GM12892 (cell line): ENCODE measurements around the gene AHRR.

Experiments used
- DNase-seq: peaks from one replicate; pipeline ENCODE4 v3.0.0; 2011; ENCODE audit not compliant: insufficient read length
- FAIRE-seq: peaks from 2 replicates; lab custom pipeline; 2011; peaks lifted over from hg19 to GRCh38; lab: Jason Lieb, UNC
- POLR2A ChIP-seq: IDR thresholded peaks from 2 replicates; pipeline ENCODE4 v1.6.1; 2011; ENCODE audit warnings: low read depth, low read length, control low read depth
- POLR2AphosphoS5 ChIP-seq: IDR thresholded peaks from 2 replicates; pipeline ENCODE4 v1.6.1; 2011; ENCODE audit warnings: low read depth, low read length, control low read depth
- TAF1 ChIP-seq: IDR thresholded peaks from 2 replicates; pipeline ENCODE4 v1.6.1; 2011; ENCODE audit warnings: low read depth, mild to moderate bottlenecking, control low read depth, low read length, borderline replicate concordance

The AHRR gene

DNA sequence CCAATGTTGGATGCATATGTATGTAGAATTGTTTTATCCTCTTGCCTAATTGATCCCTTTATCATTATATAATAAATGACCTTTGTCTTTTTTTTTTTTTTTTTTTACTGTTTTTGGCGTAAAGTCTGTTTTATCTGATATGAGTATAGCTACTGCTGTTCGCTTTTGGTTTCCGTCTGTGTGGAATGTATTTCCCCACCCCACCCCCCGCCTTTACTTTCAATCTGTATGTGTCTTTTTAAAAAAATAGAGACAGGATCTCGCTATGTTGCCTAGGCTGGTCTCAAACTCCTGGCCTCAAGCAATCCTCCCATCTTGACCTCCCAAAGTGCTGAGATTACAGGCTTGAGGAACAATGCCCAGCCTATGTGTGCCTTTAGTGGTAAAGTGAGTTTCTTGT, 11.3 kb downstream of the AHRR start:
- DNase-seq (no peak), FAIRE-seq (peak; percentile 73)
- TF ChIP-seq POLR2AphosphoS5 (no peak), POLR2A (no peak), TAF1 (no peak)

DNA sequence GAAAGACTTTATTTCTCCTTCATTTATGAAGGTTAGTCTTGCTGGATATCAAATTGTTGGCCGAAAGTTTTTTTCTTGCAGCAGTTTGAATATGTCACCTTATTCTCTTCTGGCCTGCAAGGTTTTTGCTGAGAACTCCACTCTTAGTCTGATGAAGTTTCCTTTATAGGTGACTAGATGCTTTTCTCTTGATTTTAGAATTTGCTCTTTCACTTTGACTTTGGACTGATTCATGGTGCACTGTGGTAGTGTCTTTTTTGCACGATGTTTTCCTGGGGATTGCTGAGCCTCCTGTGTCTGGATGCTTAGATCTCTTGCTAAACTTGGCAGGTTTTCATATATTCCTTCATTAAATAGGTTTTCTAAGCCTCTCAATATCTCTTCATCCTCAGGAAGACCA, 12.4 kb downstream of the AHRR start:
- TF ChIP-seq TAF1 (no peak), POLR2AphosphoS5 (no peak), POLR2A (no peak)
- FAIRE-seq = peak; percentile 21
- DNase-seq = no peak

DNA sequence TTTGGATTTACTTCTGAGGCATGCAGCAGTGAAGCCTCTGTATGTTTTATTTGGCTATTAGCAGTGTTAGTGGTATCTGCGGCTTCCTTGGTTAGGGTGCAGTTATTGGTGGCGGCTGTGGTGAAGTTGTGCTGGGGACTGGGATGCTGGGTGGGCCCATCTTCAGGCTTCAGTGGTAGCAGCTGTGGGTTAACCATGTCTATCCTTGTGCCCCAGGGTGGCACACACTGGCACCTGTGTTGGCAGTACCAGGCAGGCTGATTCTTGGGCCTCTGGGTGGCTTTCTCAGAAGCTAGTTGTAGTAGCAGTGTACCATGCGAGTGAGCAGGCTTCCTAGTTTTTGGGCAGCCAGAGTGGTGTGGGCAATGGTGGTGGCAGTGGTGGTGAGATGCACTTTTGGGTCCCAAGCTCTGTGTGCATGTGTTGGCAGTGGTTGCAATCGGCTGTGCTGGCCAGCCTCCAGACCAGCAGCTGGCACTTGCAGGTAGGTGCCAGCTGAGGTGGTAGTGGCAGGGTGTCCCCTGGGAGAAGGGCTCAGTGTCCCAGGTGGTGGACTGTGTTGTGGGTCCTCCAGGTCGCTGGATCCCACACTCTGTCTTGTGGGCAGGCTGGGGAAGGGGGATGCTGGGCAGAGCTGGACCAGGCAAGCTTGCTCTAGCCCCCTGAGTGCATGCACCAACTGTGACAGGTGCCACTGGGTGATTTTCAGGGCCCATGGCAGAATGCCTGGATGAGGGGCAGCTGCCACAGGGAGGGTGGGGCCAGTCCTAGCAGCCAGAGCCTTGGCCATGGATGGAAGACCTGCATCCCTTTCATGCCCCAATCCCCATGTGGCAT, 13.6 kb downstream of the AHRR start:
- DNase-seq = no peak
- FAIRE-seq = no peak
- TF ChIP-seq POLR2AphosphoS5 = no peak
- no peak for TF ChIP-seq TAF1
- no peak for TF ChIP-seq POLR2A

DNA sequence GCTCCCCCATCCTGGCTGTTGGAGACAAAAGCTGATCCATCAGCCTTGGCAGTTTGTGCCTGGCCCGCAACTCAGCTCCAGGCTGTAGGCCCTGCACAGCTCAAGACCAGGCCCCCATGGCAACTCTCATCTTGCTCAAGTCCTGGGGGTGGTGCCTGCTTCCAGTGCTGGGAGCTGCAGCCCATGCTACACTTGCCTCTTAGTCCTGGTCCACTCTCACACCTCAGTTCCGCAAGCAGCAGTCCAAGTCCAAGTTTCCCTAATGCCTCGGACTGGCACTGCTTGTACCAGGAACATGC, 14.2 kb downstream of the AHRR start:
- no peak for FAIRE-seq
- TF ChIP-seq POLR2AphosphoS5 (no peak), TAF1 (no peak), POLR2A (no peak)
- no peak for DNase-seq

DNA sequence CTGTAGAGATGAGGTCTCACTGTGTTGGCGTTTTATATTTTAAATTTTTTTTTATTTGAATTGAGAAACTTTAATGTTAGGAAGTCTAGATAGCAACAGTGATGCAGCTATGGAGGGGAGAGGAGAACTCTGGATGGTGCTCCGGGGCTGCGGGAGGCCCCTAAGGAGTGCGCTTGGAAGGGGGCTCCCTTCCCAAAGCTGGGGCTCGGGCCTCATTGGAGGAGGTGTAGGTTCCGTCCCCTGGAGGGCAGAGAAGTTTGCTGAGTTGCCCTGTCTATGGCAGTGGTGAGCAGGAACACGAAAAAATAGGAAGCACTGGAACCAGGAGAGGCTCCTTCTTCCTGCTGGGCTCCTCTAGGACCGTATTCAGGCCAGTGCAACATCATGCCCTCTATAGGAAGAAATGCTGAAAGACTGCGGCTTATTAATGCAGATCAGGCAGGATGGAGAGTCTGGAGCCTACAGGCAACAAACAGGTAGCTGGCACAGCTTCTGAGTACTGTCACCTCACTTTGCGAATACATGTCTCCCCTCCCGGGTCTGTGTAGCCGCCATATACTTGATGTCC, 16.1 kb downstream of the AHRR start:
- no peak for FAIRE-seq
- no peak for TF ChIP-seq TAF1
- TF ChIP-seq POLR2AphosphoS5 = no peak
- TF ChIP-seq POLR2A = no peak

DNA sequence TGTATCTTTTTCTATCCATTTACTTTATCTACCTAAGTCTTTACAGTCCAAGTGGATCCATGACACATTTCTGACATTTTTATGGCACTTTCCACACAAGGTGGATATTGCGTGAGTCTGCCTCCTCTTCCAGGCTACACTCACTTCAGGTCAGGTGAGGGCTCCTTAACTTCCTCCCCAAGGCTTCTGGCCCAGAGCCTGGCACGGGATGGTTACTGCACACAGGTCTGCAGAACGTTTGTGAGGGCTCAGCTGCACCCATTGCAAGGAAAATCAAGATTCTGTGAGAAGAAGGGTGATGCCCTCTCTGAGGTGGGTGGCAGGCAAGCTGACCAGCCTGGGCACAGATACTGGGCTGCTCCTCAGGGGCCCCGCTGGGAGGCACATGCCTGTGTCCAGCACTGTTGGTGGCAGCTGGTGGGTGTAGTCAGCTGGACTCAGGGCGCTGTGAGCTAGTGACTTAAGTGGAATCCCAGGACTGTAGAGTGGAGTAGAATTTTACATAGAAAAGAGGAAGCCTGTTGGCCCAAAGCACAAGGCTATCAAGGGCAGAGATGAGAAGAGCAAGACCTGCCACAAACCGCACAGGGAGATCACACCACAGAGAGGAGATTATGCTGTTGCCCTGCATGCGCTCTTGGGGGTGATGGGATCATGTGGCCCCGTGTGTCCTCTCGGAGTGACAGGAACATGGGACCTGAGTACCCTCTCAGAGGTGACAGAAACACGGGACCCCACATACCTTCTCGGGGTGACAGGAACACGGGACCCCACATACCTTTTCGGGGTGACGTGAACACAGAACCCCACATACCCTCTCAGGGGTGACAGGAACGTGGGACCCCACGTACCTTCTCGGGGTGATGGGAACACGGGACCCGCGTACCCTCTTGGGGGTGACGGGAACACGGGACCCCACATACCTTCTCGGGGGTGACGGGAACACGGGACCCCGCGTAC, 21.3 kb downstream of the AHRR start:
- DNase-seq (no peak), FAIRE-seq (no peak)
- TF ChIP-seq POLR2AphosphoS5 (no peak), TAF1 (no peak), POLR2A (no peak)

More for the DNA sequence above, 16.1 kb downstream of the AHRR start:
- no peak for DNase-seq

GRCh38 chr5:343461-344401, 22.2 kb downstream of the AHRR start:
- TF ChIP-seq POLR2A (peak; percentile 28; the same call in 1 of the 2 replicates), POLR2AphosphoS5 (no peak), TAF1 (peak; percentile 50; the same call in 1 of the 2 replicates)
- FAIRE-seq (no peak), DNase-seq (peak; percentile 72)

- FAIRE-seq = no peak
- TF ChIP-seq POLR2A = no peak
- no peak for TF ChIP-seq TAF1
- peak; percentile 43; the same call in 1 of the 2 replicates for TF ChIP-seq POLR2AphosphoS5
- DNase-seq = no peak
Measured at GRCh38 chr5:344668-345067, 23.2 kb downstream of the AHRR start.

DNA sequence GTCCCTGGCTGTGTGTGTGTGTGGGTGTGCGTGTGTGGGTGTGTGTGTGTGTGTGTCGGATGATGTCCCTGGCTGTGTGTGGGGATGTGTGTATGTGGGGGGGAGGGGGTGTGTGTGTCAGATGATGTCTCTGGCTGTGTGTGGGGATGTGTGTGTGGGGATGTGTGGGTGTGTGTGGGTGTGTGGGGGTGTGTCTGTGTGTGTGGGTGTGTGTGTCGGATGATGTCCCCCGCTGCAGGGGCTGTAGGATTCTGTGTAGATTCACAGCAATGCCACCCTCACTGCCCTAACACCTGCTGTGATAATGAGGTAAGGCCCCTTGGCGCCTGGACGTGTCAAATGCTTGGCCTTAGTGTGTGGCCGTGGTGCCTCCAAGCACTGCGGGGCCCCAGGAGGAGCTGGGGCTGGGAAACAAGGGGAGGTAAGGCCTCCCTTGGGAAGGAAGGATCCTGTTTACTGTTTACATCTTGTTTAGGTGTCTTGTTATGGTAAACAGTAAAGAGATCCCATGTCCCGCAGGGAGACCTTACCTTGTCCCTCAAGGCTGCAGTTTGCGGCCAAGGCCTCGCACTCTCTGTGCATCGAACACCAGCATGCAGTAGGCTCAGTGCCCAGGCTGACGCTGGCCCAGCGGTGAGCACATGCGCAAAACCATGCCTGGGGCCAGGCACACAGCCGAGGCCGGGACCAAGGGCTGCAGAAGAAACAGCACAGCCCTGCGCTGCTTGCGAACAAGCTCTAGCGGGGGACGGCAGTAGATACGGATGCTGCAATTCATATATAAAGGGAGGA, 24.1 kb downstream of the AHRR start:
- FAIRE-seq = no peak
- TF ChIP-seq POLR2A (no peak), POLR2AphosphoS5 (no peak), TAF1 (no peak)
- DNase-seq = no peak

DNA sequence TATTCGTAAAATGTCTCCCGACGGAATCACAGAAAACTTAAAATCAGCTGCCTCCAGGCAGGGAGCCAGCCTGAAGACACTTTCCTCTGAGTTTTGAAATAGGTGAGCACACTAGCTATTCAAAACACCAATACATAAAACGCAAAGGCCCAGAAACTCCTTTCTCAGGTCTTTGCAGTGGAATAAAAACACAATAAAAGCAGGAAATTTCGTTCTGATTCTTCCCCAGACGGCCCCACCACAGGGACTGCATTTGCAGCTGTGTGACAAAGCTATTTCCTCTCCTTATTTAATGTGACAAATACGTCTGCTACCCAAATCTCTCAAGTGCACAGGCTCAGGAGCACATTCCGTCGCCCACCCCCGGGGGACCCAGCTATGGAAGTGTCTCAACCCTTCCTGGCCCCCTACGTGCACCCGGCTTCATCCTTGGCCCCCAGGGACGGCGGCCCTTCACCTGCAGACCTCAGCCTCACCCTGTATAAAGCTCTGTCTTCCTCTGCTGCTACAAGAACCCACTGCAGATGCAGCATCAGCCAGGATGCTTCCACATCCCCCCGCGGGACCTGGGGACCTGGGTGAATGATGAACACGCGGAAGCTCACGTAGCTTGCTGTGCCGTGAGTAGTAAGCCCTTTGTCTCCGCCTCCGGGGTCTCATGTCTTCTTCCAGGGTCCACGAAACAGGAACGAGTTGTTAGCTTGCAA, 24.9 kb downstream of the AHRR start:
- TF ChIP-seq POLR2A (peak; percentile 36; the same call in 1 of the 2 replicates), POLR2AphosphoS5 (no peak)
- DNase-seq = no peak
- peak; percentile 36 for FAIRE-seq
